Stimulated activated CD8-positive, alpha-beta memory T cell treated with anti-CD3 and anti-CD28 coated beads, Interleukin-7, amount 100 ng/mL, for 24 hours (primary cell): Measurements from ENCODE around the gene STX19.
"Not testable (repeated sequence)": the region's sequence is repeated elsewhere in the genome, so short reads cannot be mapped to it uniquely, and the experiment has no call there.

ENCODE experiments used
- DNase-seq: peaks from one replicate; pipeline ENCODE4 v3.0.0-alpha.2; 2020; ENCODE audit warnings: low read depth

The STX19 gene, protein sequence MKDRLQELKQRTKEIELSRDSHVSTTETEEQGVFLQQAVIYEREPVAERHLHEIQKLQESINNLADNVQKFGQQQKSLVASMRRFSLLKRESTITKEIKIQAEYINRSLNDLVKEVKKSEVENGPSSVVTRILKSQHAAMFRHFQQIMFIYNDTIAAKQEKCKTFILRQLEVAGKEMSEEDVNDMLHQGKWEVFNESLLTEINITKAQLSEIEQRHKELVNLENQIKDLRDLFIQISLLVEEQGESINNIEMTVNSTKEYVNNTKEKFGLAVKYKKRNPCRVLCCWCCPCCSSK

GRCh38 chr3:94028093-94028837 lies at the start of gene STX19:
TSS of gene STX19 (minus strand) at chr3:94028597. CDS start at chr3:94015269, 13,328 bp downstream.
- DNase-seq, result no peak

GRCh38 chr3:94076055-94076454 lies 47.7 kb upstream of the STX19 start:
- DNase-seq, result no peak

DNA sequence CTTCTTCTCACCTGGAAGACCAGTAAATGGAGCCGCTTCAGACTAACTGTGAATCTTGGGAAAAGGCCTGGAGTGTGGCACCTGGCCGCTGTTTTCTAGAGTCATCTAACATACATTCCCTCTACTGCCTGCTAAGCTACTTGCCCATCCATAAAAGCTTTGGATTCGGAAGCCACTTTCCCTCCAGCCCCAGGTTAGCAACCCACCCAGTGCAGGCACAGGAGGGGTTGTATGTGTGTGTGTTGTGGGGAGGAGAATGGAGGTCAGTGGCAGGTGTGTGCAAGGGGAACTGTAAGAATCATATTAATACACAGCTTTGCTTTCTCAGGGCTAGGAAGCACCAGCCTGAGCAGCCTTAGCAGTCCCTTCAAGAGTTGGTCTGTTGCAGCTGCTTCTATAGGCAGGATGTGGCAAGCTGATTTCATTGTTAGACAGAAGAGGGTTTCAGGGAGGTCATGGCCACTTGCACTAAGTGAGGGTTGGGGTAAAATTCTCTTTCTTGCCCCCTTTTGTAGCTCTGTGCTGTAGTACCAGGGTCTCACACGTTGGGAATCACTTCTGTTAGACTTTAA lies 43.4 kb upstream of the STX19 start:
- no peak for DNase-seq

DNA sequence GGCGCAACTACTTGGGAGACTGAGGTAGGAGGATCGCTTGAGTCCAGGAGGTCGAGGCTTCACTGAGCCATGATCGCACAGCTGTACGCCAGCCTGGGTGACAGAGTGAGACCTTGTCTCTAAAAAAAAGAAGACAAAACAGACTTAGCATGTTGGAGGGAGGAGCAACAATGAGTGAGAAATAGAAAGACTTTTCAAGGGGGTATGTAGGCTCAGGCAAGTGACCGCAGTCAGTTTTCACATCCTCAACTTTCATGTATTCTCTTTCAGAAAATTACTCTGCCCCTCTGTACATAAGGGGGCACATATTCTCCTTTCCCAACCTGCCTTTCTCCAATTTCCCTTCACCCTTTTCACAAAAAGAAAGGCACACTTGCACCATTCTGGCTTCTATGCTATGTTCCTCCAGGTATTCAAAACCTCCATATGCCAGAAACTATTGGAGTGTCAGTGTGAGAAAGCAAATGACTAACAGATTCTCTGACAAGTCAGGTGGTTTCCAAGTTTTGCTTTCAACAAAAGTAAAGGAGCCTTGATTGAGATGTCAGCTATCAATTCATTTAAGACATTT lies 42.0 kb upstream of the STX19 start:
- no peak for DNase-seq

- DNase-seq, result no peak
These were observed 40.9 kb upstream of the STX19 start for GRCh38 chr3:94069194-94069813.

DNA sequence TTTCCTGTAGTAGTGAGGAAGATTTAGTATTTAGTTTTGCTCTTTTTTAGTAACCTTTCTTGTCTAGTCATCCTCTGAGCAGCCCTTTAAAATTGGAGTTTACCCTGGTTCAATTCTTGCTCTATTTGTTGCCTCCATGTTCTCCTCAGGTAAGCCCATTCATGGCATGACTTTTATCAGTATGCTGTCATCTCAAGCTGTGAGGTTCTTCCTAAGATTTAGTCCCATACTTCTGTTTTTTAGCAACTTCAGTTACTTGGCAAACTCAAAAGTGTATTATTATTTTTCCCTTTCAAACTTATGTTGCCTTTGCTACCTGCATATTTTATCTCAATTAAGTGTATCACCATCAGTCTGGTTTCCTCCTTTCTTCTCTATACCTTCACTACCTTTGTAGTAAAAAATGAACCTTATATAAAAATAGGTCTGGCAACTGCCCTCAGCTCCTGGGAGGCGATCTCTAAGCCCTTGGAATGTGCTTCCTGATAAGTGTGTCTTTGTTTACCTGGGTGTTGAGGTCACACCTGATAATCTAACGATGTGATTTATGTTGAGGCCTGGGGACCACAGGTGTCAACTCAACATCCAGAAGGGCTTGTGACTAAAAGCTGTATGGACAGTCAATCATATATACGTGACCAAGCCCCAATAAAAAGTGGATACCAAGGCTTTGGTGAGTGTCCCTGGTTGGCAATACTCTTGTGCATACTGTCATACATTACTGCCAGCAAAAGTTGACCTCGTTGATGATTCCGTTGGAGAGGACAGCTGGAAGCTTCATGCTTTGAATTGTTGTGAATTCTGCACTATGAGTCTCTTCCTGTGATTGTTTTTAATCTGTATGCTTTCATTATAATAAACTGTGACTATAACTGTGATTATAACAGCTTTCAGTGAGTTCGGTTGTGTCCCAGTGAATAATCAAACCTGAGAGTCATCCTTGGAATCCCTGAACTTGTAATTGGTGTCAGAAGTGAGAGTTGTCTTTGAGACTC lies 38.4 kb upstream of the STX19 start:
- no peak for DNase-seq

DNA sequence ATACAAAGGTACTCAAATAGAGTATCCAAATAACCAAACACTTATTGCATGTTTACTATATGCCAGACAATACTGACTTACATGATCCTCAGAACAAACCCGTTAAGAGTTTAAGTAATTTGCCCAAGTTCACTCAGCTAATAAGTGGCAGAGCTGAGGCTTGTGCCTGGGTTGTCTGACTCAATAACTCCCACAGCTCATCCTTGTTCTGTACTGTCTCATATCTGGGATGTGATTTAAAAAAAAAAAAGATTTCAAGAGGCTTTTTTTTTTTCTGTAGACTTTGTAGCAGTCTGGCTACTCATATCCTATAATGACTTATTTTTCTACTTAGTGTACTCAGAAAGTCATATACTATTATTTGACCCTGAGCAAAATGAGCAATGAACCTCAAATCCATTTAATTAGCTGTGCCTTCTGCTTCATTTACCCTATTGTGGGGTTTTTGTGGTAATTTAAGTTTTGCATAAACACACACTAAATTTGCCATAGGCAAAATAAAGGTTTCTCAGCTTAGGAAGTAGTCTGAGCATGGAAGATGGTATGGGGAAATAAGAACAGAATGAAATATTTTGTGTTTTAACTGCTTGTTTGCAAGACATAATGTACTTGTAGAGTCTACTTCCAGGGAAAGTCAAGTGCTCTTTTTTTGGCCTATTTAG lies 37.6 kb upstream of the STX19 start:
- DNase-seq, result no peak

GRCh38 chr3:94065122-94065521 lies 36.7 kb upstream of the STX19 start:
- DNase-seq, result no peak

GRCh38 chr3:94064243-94064860 lies 36.0 kb upstream of the STX19 start:
- no peak for DNase-seq

DNA sequence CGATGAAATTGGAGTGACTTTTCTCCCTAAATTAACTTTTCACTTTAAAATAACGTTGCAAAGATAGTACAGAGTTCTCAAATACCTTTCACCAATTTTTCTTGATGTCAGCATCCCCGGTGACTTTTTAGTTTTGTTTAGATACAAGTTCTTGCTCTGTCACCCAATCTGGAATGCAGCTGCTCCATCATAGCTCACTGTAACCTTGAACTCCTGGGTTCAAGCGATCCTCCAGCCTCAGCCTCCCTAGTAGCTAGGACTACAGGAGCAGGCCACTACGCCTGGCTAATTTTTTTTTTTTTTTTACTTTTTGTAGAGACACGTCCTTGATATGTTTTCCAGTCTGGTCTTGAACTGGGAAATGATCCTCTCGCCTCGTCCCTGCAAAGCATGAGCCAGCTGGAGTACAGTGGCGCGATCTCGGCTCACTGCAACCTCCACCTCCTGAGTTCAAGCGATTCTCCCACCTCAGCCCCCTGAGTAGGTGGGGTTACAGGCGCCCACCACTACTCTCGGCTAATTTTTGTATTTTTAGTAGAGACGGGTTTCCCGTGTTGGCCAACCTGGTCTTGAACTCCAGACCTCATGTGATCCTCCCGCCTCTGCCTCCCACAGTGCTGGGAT lies 35.2 kb upstream of the STX19 start:
- no peak for DNase-seq

DNA sequence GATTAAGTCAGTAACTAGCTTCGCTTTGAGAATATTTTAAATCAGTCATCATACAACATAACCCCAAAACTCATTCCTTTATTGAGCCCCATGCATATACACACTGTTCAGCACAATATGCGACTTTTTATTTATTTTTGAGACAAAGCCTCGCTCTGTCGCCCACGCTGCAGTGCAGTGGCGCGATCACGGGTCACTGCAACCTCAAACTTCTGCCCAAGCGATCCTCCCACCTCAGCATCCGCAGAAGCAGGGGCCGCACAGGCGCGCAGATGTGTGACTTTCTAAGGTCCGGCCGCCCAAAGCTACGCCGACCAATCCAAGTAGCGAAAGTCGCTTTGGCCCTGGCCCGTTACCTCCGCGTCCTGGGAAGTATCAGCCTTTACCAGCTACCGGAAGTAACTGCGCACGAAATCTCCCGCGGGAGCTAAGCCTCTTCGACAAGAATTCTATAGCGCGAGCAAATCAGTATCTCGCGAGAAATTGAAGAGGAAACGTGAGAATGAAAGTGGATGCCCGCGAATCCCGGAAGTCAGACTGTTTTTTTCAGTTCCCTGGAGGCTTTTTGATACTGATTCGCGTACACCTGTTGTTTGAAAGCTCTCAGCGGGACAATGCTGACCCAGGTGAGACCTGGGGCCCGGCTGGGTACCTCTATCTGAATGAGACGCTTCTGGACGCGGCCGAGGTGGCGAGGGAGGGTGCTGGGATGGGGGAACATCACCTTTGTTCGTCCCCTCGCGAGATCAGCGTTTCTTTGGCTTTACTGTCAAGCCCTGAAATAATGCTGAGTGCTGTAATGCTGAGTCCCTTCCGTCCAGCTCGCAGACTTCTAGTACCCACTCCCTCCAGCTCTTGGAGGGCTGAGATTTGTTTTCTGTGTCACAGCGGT lies 34.4 kb upstream of the STX19 start, which contains the start of the genes DHFR2 and NSUN3:
DHFR2 (minus strand) TSS at position 404 of the 892 bp plus-strand sequence. CDS start 1,405 bp downstream, outside the sequence.
NSUN3 (plus strand) TSS at position 549 of the 892 bp plus-strand sequence; CDS start at position 615, 66 bp downstream.
- peak; percentile 55 for DNase-seq

GRCh38 chr3:94061297-94061696 lies 32.9 kb upstream of the STX19 start:
- no peak for DNase-seq

DNA sequence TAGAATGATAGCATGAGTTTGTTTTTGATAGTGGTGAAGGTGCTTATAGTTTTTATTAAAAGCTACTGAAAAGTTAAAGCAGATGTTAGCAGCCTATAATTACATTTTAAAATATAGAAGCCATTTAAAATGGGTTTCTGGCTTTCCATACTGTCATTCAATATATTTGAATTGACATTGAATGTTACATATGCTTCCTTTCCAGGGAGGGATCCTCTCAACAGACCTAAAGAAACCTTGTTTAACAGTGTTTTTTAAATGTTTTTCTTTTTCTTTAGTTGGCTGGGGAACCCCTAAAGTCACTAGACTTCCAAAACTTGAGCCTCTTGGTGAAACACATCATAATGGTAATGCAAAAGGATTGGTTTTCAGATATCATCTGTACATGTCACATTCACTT lies 22.1 kb upstream of the STX19 start:
- DNase-seq, result no peak

GRCh38 chr3:94049267-94049666 lies 20.9 kb upstream of the STX19 start:
- no peak for DNase-seq

- no peak for DNase-seq
These were observed 18.1 kb upstream of the STX19 start for GRCh38 chr3:94046533-94046932.

GRCh38 chr3:94044100-94044936 lies 15.9 kb upstream of the STX19 start:
- not testable (repeated sequence) for DNase-seq

DNA sequence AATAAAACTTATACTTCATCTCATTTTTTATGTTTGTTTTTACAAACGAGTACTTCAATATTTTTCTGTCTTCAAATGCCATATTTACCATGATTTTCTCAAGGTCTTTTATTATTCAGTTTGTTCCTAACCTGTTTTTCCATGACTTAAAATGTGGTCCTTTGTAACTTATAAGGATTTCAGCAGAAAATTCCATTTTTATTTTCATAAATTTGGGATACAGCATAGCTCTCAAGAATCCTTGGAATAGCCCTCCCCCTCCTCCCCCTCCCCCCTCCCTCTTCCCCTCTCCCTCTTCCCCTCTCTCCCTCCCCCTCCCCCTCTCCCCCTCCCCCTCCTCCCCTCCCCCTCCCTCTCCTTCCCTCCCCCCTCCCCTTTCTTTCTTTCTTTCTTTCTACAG lies 14.9 kb upstream of the STX19 start:
- no peak for DNase-seq
